Activated CD4-positive, alpha-beta memory T cell treated with anti-CD3 and anti-CD28 coated beads for 36 hours (primary cell): Measurements from ENCODE around the gene SMYD3. TPM values are rescaled to one million over a fixed set of nuclear protein-coding genes. Genes with fewer than 3 reads are reported as not detected.

Experiments
- CTCF ChIA-PET: fragments of 350-600 bp; sonication (Branson Sonifier 250); formaldehyde crosslinking; loops from one replicate; lab custom pipeline; 2021; ENCODE audit warnings: antibody characterized with exemption, inconsistent platforms; lab: Charles Lee
- POLR2A ChIA-PET: fragments of 350-600 bp; sonication (Branson Sonifier 250); formaldehyde crosslinking; loops from one replicate; lab custom pipeline; 2021; ENCODE audit warnings: antibody characterized with exemption; lab: Charles Lee
- DNase-seq: peaks from one replicate; pipeline ENCODE4 v3.0.0-alpha.2; 2020
- H3K27ac Mint-ChIP-seq: one replicate; pipeline ENCODE4 v1.8.0; 2021; ENCODE audit warnings: mixed read lengths
- H3K27me3 Mint-ChIP-seq: one replicate; pipeline ENCODE4 v1.8.0; 2021; ENCODE audit warnings: mixed read lengths
- H3K36me3 Mint-ChIP-seq: one replicate; pipeline ENCODE4 v1.8.0; 2021; ENCODE audit warnings: mixed read lengths
- H3K4me1 Mint-ChIP-seq: one replicate; pipeline ENCODE4 v1.8.0; 2021; ENCODE audit warnings: low read depth, mixed read lengths
- H3K4me3 Mint-ChIP-seq: one replicate; pipeline ENCODE4 v1.8.0; 2021; ENCODE audit warnings: mild to moderate bottlenecking, mixed read lengths
- H3K9me3 Mint-ChIP-seq: one replicate; pipeline ENCODE4 v1.8.0; 2021; ENCODE audit warnings: mixed read lengths
- intact Hi-C: fragments of 100-400 bp; cut with micrococcal nuclease; formaldehyde crosslinking; loops from one replicate; pipeline ENCODE4 v1.15.1; 2023
- total RNA-seq, 2 experiments: library from RNA; stranded (reverse); gene quantifications; one replicate each; pipeline ENCODE4 v1.2.3, GENCODE V29; 2021

Gene SMYD3
- total RNA-seq, 2 experiments from 2014 or later, result 16.6 to 20.2 TPM

DNA sequence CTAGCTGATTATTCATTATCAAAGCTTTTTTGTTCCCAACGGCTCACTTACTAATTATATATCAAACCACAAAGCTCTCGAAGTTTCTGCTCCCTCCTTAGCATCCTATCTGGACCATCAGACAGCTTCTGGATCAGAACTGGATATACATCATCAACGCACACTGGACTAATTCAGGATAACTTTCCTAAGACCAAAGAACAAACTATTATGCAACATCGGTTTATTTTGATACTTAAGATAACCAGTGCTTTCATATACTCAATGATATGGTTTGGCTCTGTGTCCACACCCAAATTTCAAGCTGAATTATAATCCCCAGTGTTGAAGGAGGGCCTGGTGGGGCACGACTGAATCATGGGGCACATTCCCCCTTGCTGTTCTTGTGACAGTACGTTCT, 110.8 kb downstream of the SMYD3 start:
- Mint-ChIP-seq H3K9me3 (peaks cover 13% of the 10 kb centered on the region), H3K36me3 (peaks cover 21% of the 10 kb centered on the region), H3K27me3 (no peaks in the 10 kb centered on the region), H3K4me3 (no peak overlapping the region), H3K4me1 (no peaks in the 10 kb centered on the region), H3K27ac (no peak overlapping the region)
- ChIA-PET CTCF (no interaction called here), POLR2A (no interaction called here)
- DNase-seq, result no peak
- intact Hi-C loops, result no loop called here

- Mint-ChIP-seq H3K27me3 (no peaks in the 10 kb centered on the region), H3K36me3 (peaks cover 32% of the 10 kb centered on the region), H3K4me1 (no peaks in the 10 kb centered on the region), H3K4me3 (no peak overlapping the region), H3K27ac (no peak overlapping the region), H3K9me3 (peaks cover 21% of the 10 kb centered on the region)
- intact Hi-C loops, result no loop called here
- ChIA-PET POLR2A (no interaction called here), CTCF (no interaction called here)
- no peak for DNase-seq
Measured at GRCh38 chr1:246394121-246394520, 113.0 kb downstream of the SMYD3 start.

- Mint-ChIP-seq H3K27ac (no peak overlapping the region), H3K4me1 (no peaks in the 10 kb centered on the region), H3K27me3 (no peaks in the 10 kb centered on the region), H3K4me3 (no peak overlapping the region), H3K36me3 (peaks cover 21% of the 10 kb centered on the region), H3K9me3 (peaks cover 19% of the 10 kb centered on the region)
- ChIA-PET CTCF (no interaction called here), POLR2A (no interaction called here)
- intact Hi-C loops, result no loop called here
- DNase-seq, result no peak
Measured at GRCh38 chr1:246390855-246391254, 116.2 kb downstream of the SMYD3 start.

DNA sequence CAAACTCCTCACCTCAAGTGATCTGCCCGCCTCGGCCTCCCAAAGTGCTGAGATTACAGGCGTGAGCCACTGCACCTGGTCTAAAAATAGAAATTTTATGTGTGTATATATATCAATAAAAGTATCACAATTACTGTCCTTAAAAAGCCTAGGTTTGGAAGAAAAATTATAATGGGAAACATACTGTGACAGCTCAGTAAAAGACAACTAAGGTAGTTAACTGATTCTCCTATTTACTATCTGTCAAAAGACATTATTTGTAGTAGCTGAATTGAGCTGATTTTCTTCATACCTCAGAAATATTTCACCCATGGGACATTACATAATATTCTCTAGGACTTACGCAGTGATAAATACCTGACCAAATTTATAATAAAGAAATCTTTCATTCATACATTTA, 122.5 kb downstream of the SMYD3 start:
- no peak for DNase-seq
- Mint-ChIP-seq H3K27me3 (no peaks in the 10 kb centered on the region), H3K9me3 (no peaks in the 10 kb centered on the region), H3K27ac (no peak overlapping the region), H3K36me3 (no peaks in the 10 kb centered on the region), H3K4me1 (peaks cover 11% of the 10 kb centered on the region), H3K4me3 (no peak overlapping the region)
- ChIA-PET POLR2A (no interaction called here), CTCF (no interaction called here)
- intact Hi-C loops, result loop anchor here (2.0 kb wide), 1 partner anchor 48 kb away; no protein-coding TSS in a partner anchor

- intact Hi-C loops, result loop anchor here (2.0 kb wide), 1 partner anchor 49 kb away; no protein-coding TSS in a partner anchor
- CTCF ChIA-PET, result interaction anchor here (0.6 kb wide), 1 partner anchor 1318 kb away, joined by 3 read pairs; no protein-coding TSS in a partner anchor
- POLR2A ChIA-PET, result no interaction called here
Measured at GRCh38 chr1:246383791-246384190, 123.3 kb downstream of the SMYD3 start.

GRCh38 chr1:246383239-246383589, 123.9 kb downstream of the SMYD3 start:
- DNase-seq, result no peak
- H3K4me3 Mint-ChIP-seq, result no peak overlapping the region
- H3K36me3 Mint-ChIP-seq, result no peaks in the 10 kb centered on the region
- no peaks in the 10 kb centered on the region for H3K27me3 Mint-ChIP-seq
- no peaks in the 10 kb centered on the region for H3K9me3 Mint-ChIP-seq
- CTCF ChIA-PET, result interaction anchor here (0.6 kb wide), 1 partner anchor 1318 kb away, joined by 3 read pairs; no protein-coding TSS in a partner anchor
- H3K4me1 Mint-ChIP-seq, result peaks cover 11% of the 10 kb centered on the region
- no peak overlapping the region for H3K27ac Mint-ChIP-seq
- POLR2A ChIA-PET, result no interaction called here
- intact Hi-C loops, result no loop called here

More at GRCh38 chr1:246383791-246384190, 123.3 kb downstream of the SMYD3 start:
- no peaks in the 10 kb centered on the region for H3K27me3 Mint-ChIP-seq
- H3K27ac Mint-ChIP-seq, result no peak overlapping the region
- DNase-seq, result no peak
- H3K9me3 Mint-ChIP-seq, result no peaks in the 10 kb centered on the region
- H3K4me1 Mint-ChIP-seq, result peaks cover 11% of the 10 kb centered on the region
- no peaks in the 10 kb centered on the region for H3K36me3 Mint-ChIP-seq
- no peak overlapping the region for H3K4me3 Mint-ChIP-seq

DNA sequence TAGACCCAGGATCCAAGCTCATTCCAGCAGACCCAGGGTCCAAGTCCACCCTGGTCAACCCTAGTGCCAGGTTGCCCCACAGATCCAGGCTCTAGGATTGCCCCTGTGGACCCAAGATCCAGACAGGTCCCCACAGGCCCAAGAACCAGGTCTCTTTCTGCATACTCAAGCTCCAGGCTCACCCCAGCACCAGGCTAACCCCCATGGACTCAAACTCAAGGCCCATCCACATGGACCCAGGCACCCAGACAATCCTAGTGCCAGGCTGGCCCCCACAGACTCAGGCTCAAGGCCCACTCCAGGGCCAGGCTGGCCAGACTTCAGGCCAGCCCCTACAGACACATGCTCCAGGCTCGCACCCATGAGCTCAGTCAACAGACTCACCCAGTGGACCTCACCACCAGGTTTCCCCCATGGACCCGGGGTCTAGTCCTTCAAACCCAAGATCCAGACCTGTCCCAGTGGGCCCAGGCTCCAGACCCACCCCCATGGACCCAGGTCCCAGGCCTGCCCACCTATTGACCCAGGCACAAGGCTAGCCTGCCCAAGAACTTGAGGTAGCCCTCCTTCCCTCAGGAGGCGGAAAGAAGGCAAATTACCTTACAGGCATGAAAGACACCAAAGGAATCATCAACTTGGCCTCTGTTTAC, 124.4 kb downstream of the SMYD3 start:
- Mint-ChIP-seq H3K9me3 (no peaks in the 10 kb centered on the region), H3K4me3 (no peak overlapping the region), H3K27me3 (no peaks in the 10 kb centered on the region), H3K4me1 (peaks cover 11% of the 10 kb centered on the region), H3K36me3 (no peaks in the 10 kb centered on the region), H3K27ac (no peak overlapping the region)
- intact Hi-C loops, result no loop called here
- DNase-seq, result no peak
- ChIA-PET CTCF (interaction anchor here (1.0 kb wide), 1 partner anchor 67 kb away, joined by 3 read pairs; no protein-coding TSS in a partner anchor), POLR2A (no interaction called here)

GRCh38 chr1:246381452-246381851, 125.6 kb downstream of the SMYD3 start:
- no peaks in the 10 kb centered on the region for H3K27me3 Mint-ChIP-seq
- no peak overlapping the region for H3K4me3 Mint-ChIP-seq
- DNase-seq, result no peak
- H3K36me3 Mint-ChIP-seq, result peaks cover 1% of the 10 kb centered on the region
- intact Hi-C loops, result no loop called here
- CTCF ChIA-PET, result interaction anchor here (1.0 kb wide), 1 partner anchor 68 kb away, joined by 3 read pairs; no protein-coding TSS in a partner anchor
- H3K9me3 Mint-ChIP-seq, result peaks cover 2% of the 10 kb centered on the region
- POLR2A ChIA-PET, result no interaction called here
- peaks cover 11% of the 10 kb centered on the region for H3K4me1 Mint-ChIP-seq
- H3K27ac Mint-ChIP-seq, result no peak overlapping the region

- POLR2A ChIA-PET, result no interaction called here
- H3K27ac Mint-ChIP-seq, result no peak overlapping the region
- no peaks in the 10 kb centered on the region for H3K4me1 Mint-ChIP-seq
- no peaks in the 10 kb centered on the region for H3K27me3 Mint-ChIP-seq
- intact Hi-C loops, result no loop called here
- H3K4me3 Mint-ChIP-seq, result no peak overlapping the region
- CTCF ChIA-PET, result no interaction called here
- DNase-seq, result no peak
- H3K9me3 Mint-ChIP-seq, result peaks cover 2% of the 10 kb centered on the region
- peaks cover 1% of the 10 kb centered on the region for H3K36me3 Mint-ChIP-seq
Measured at GRCh38 chr1:246377625-246378153, 129.4 kb downstream of the SMYD3 start.

DNA sequence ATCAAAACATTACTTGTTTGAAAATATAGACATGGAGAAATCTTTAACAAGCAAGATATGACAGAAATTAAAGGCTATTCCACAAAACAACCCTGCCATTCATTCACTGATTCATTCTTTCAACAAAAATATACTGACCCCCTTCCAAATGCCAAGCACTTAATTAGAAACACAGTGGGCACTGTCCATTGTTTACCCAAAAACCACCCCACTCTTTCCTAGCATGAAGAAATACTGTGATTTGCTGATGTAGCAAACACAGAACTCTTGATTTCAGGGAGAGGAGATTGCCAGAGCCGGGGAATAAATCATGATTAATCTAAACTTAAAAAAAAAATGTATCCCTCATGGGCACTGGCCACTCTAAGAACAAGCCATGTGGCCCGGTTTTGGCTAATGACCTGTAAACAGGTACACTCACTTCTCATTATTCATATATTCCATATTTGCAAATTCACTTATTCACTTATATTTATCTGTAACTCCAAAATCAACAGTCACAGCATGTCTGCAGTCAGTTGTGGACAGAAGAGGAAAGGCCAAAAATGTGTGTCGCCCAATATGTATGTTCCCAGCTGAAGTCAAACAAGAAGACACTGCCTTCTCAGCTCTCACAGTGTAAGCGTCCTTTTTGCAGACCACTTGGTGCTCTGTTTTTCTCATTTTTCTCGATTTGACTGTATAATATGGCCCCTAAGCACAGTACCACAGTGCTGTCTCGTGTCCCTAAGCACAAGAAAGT, 133.1 kb downstream of the SMYD3 start:
- POLR2A ChIA-PET, result no interaction called here
- Mint-ChIP-seq H3K27me3 (no peaks in the 10 kb centered on the region), H3K9me3 (peaks cover 2% of the 10 kb centered on the region), H3K4me3 (no peak overlapping the region), H3K4me1 (no peaks in the 10 kb centered on the region), H3K36me3 (peaks cover 1% of the 10 kb centered on the region), H3K27ac (no peak overlapping the region)
- no peak for DNase-seq
- intact Hi-C loops, result no loop called here
- CTCF ChIA-PET, result no interaction called here

DNA sequence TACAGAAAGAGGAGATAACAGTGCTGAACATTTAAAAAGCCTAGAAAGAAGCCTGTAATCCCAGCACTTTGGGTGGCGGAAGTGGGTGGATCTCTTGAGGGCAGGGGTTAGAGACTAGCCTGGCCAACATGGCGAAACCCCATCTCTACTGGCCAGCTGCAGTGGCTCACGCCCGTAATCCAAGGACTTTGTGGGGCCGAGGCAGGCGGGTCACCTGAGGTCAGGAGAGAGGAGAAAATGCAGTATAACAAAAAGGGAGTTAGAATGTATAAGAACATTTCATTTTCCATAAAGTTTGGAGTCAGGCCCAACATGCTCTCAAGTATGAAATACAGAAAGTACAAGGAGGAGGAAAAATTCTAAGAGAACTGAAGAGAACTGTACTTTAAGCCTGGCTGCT, 134.5 kb downstream of the SMYD3 start:
- CTCF ChIA-PET, result no interaction called here
- Mint-ChIP-seq H3K27ac (no peak overlapping the region), H3K36me3 (peaks cover under 1% of the 10 kb centered on the region), H3K27me3 (no peaks in the 10 kb centered on the region), H3K9me3 (peaks cover under 1% of the 10 kb centered on the region), H3K4me3 (no peak overlapping the region), H3K4me1 (no peaks in the 10 kb centered on the region)
- POLR2A ChIA-PET, result no interaction called here
- no peak for DNase-seq
- intact Hi-C loops, result no loop called here

DNA sequence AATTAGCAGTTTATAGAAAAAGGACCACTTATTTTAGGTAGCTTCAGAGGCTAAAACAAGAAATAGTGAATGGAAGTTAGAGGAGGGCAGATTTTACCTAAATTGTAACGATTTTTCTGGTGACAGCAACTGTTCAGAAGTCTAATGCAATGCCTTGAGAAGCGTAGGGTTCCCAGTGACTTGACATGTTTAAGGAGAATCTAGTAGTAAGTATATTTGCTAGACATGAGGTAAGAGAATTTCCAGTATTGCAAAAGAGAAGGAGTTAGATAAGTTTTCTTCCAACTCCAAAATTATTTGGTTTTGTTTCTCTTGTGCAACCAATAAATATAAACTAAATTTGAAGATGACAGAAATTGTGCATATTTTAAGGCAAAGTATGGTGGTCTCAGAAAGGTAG, 140.0 kb downstream of the SMYD3 start:
- DNase-seq, result no peak
- no peak overlapping the region for H3K4me3 Mint-ChIP-seq
- H3K27me3 Mint-ChIP-seq, result no peaks in the 10 kb centered on the region
- intact Hi-C loops, result no loop called here
- ChIA-PET POLR2A (no interaction called here), CTCF (no interaction called here)
- H3K4me1 Mint-ChIP-seq, result peaks cover 20% of the 10 kb centered on the region
- no peak overlapping the region for H3K27ac Mint-ChIP-seq
- peaks cover 4% of the 10 kb centered on the region for H3K36me3 Mint-ChIP-seq
- H3K9me3 Mint-ChIP-seq, result no peaks in the 10 kb centered on the region
